ENCODE measurements around the gene RETN. TPM values are rescaled to one million over a fixed set of nuclear protein-coding genes. Genes with fewer than 3 reads are reported as not detected.

The RETN gene
- total and polyA plus RNA-seq, 2 experiments from 2014 or later: not detected

DNA sequence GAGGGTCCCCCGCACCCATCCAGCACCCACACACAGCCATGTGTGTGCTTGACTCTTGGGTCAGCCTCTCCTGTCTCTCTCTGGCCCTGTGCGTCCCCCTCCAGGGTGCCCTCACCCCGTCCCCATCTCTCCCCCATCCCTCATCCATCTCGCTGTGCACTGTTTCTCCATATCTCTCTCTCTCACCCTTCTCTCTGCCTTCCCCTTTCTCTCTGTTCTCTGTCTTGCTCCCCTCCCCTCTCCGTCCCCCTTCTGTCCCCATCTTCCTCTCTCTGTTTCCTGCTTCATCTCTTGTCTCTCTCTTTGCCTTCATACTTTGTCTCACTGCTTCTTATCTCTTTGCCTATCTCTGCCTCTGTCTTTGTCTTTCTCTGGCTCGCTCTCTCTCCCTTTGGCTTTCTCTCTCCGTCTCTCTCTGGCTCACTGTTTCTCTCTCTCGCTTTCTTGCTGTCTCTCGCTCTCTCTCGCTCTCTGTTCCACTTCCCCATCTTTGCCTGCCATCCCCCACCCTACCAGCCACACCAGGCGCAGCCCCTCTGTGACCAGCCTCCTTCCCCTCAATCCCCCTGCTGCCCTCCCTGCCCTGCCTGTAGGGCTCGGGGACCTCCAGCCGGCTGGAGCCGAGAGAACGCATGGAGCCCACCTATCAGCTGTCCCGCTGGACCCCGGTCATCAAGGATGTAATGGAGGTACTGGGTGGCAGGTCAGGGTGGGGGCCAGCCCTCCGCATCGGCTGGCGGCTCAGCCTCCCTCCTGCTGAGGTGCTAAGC lies 23.0 kb upstream of the RETN start:
- Histone ChIP-seq H2AFZ (no peak overlapping the region), H3K27me3 (ENCODE audit: insufficient read depth) (peaks cover 3% of the 10 kb centered on the region; the same call in 1 of the 2 replicates), H4K20me1 (replicated peaks; ENCODE audit: insufficient read depth) (no peaks in the 10 kb centered on the region; the same call in 1 of the 2 replicates), H3K36me3 (ENCODE audit: insufficient read depth) (no peaks in the 10 kb centered on the region), H3K9me2 (ENCODE audit: insufficient read depth) (no peaks in the 10 kb centered on the region), H3K27ac (ENCODE audit: low read depth) (no peak overlapping the region), H3K4me1 (ENCODE audit: insufficient read depth) (no peaks in the 10 kb centered on the region), H3K79me2 (replicated peaks; ENCODE audit: insufficient read depth) (no peaks in the 10 kb centered on the region), H3K4me3 (no peak overlapping the region), H3F3A (replicated peaks; ENCODE audit: low read depth) (no peaks in the 10 kb centered on the region), H3K4me2 (no peak overlapping the region)
- Mint-ChIP-seq H3K4me1 (no peaks in the 10 kb centered on the region), H3K27me3 (ENCODE audit: insufficient read depth, low read depth, poor library complexity) (peaks cover 13% of the 10 kb centered on the region), H3K27ac (no peak overlapping the region), H3K9me3 (no peaks in the 10 kb centered on the region), H3K36me3 (ENCODE audit: low read depth) (peaks cover 3% of the 10 kb centered on the region; the same call in 1 of the 3 replicates), H3K4me3 (no peak overlapping the region; the same call in 2 of the 3 replicates)
- no peak for TF ChIP-seq CREB1 (CRISPR knock-in tag; IDR thresholded peaks at IDR 0.05; ENCODE audit: low read depth)
- no peak for TF ChIP-seq ZNF114 (CRISPR knock-in tag; IDR thresholded peaks at IDR 0.05)
- TF ChIP-seq JUNB (IDR thresholded peaks at IDR 0.05; ENCODE audit: unreplicated experiment): no peak
- TF ChIP-seq NANOG (IDR thresholded peaks at IDR 0.05; ENCODE audit: borderline replicate concordance): no peak
- TF ChIP-seq ZNF462 (CRISPR knock-in tag; IDR thresholded peaks at IDR 0.05): no peak
- TF ChIP-seq, protein P1, sequence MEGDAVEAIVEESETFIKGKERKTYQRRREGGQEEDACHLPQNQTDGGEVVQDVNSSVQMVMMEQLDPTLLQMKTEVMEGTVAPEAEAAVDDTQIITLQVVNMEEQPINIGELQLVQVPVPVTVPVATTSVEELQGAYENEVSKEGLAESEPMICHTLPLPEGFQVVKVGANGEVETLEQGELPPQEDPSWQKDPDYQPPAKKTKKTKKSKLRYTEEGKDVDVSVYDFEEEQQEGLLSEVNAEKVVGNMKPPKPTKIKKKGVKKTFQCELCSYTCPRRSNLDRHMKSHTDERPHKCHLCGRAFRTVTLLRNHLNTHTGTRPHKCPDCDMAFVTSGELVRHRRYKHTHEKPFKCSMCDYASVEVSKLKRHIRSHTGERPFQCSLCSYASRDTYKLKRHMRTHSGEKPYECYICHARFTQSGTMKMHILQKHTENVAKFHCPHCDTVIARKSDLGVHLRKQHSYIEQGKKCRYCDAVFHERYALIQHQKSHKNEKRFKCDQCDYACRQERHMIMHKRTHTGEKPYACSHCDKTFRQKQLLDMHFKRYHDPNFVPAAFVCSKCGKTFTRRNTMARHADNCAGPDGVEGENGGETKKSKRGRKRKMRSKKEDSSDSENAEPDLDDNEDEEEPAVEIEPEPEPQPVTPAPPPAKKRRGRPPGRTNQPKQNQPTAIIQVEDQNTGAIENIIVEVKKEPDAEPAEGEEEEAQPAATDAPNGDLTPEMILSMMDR (conservative IDR thresholded peaks at IDR 0.05; ENCODE audit: low read depth in 2 of 2): no peak
- TF ChIP-seq STAT1 (IDR thresholded peaks at IDR 0.05; ENCODE audit: unreplicated experiment): no peak
- no peak for TF ChIP-seq ZNF331 (CRISPR knock-in tag; IDR thresholded peaks at IDR 0.05; ENCODE audit: low read depth)
- TF ChIP-seq EZH2 (IDR thresholded peaks at IDR 0.05; ENCODE audit: low read depth, unreplicated experiment): no peak
- TF ChIP-seq EZH2phosphoT487 (IDR thresholded peaks at IDR 0.05; ENCODE audit: unreplicated experiment): no peak
- TF ChIP-seq POLR2AphosphoS5 (IDR thresholded peaks at IDR 0.05; ENCODE audit: low read depth): no peak
- TF ChIP-seq REST (IDR thresholded peaks at IDR 0.05; ENCODE audit: unreplicated experiment): no peak
- TF ChIP-seq, protein P2, sequence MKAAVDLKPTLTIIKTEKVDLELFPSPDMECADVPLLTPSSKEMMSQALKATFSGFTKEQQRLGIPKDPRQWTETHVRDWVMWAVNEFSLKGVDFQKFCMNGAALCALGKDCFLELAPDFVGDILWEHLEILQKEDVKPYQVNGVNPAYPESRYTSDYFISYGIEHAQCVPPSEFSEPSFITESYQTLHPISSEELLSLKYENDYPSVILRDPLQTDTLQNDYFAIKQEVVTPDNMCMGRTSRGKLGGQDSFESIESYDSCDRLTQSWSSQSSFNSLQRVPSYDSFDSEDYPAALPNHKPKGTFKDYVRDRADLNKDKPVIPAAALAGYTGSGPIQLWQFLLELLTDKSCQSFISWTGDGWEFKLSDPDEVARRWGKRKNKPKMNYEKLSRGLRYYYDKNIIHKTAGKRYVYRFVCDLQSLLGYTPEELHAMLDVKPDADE (IDR thresholded peaks at IDR 0.05): no peak
- no peak for ATAC-seq
- DNase-seq (ENCODE audit: low spot score): no peak
